Activated CD4-positive, alpha-beta memory T cell treated with anti-CD3 and anti-CD28 coated beads for 36 hours (primary cell): Measurements from ENCODE around the gene CNTROB. TPM values are rescaled to one million over a fixed set of nuclear protein-coding genes. Genes with fewer than 3 reads are reported as not detected.

ENCODE experiments used
- CTCF ChIA-PET: fragments of 350-600 bp; sonication (Branson Sonifier 250); formaldehyde crosslinking; loops from one replicate; lab custom pipeline; 2021; ENCODE audit warnings: antibody characterized with exemption, inconsistent platforms; lab: Charles Lee
- POLR2A ChIA-PET: fragments of 350-600 bp; sonication (Branson Sonifier 250); formaldehyde crosslinking; loops from one replicate; lab custom pipeline; 2021; ENCODE audit warnings: antibody characterized with exemption; lab: Charles Lee
- DNase-seq: peaks from one replicate; pipeline ENCODE4 v3.0.0-alpha.2; 2020
- H3K27ac Mint-ChIP-seq: one replicate; pipeline ENCODE4 v1.8.0; 2021; ENCODE audit warnings: mixed read lengths
- H3K27me3 Mint-ChIP-seq: one replicate; pipeline ENCODE4 v1.8.0; 2021; ENCODE audit warnings: mixed read lengths
- H3K36me3 Mint-ChIP-seq: one replicate; pipeline ENCODE4 v1.8.0; 2021; ENCODE audit warnings: mixed read lengths
- H3K4me1 Mint-ChIP-seq: one replicate; pipeline ENCODE4 v1.8.0; 2021; ENCODE audit warnings: low read depth, mixed read lengths
- H3K4me3 Mint-ChIP-seq: one replicate; pipeline ENCODE4 v1.8.0; 2021; ENCODE audit warnings: mild to moderate bottlenecking, mixed read lengths
- H3K9me3 Mint-ChIP-seq: one replicate; pipeline ENCODE4 v1.8.0; 2021; ENCODE audit warnings: mixed read lengths
- intact Hi-C: fragments of 100-400 bp; cut with micrococcal nuclease; formaldehyde crosslinking; loops from one replicate; pipeline ENCODE4 v1.15.1; 2023
- total RNA-seq, 2 experiments: library from RNA; stranded (reverse); gene quantifications; one replicate each; pipeline ENCODE4 v1.2.3, GENCODE V29; 2021

Gene CNTROB
- total RNA-seq, 2 experiments from 2014 or later = 45.9 to 50.1 TPM

- Mint-ChIP-seq H3K36me3 (peaks cover 43% of the 10 kb centered on the region), H3K27me3 (no peaks in the 10 kb centered on the region), H3K4me3 (no peak overlapping the region), H3K27ac (no peak overlapping the region), H3K9me3 (no peaks in the 10 kb centered on the region), H3K4me1 (peaks cover 19% of the 10 kb centered on the region)
- ChIA-PET CTCF (interaction anchor here (1.0 to 11.1 kb wide), 2 partner anchors 22 to 76 kb away, joined by 3 to 245 read pairs; no protein-coding TSS in a partner anchor), POLR2A (no interaction called here)
- intact Hi-C loops = no loop called here
- no peak for DNase-seq
Measured at GRCh38 chr17:7910711-7911110, 21.3 kb upstream of the CNTROB start.

DNA sequence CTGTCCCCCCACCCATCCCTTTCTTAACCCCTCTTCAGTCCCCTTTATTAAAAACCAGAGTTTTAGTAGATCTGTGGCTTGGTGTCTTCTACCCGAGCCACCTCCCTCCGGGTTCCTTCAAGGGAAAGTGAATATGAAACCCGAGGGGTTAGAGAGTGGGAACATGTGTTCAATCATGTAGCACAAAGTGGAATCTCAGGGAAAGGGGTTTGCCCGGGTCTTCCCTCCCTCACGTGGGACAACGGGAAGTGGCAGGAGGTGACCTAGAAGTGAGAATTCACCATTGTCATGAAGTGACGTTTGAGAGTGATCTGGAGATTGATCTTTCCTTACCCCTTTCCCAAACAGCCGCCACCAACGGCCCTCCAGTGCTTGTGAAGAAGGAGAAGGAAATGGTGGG is 20.9 kb upstream of the CNTROB start:
- peaks cover 39% of the 10 kb centered on the region for H3K36me3 Mint-ChIP-seq
- DNase-seq = no peak
- H3K27me3 Mint-ChIP-seq = no peaks in the 10 kb centered on the region
- H3K9me3 Mint-ChIP-seq = no peaks in the 10 kb centered on the region
- ChIA-PET CTCF (interaction anchor here (3.7 to 11.1 kb wide), 2 partner anchors 76 to 130 kb away, joined by 23 to 245 read pairs; no protein-coding TSS in a partner anchor), POLR2A (no interaction called here)
- intact Hi-C loops = no loop called here
- no peak overlapping the region for H3K4me3 Mint-ChIP-seq
- H3K4me1 Mint-ChIP-seq = peaks cover 19% of the 10 kb centered on the region
- H3K27ac Mint-ChIP-seq = no peak overlapping the region

DNA sequence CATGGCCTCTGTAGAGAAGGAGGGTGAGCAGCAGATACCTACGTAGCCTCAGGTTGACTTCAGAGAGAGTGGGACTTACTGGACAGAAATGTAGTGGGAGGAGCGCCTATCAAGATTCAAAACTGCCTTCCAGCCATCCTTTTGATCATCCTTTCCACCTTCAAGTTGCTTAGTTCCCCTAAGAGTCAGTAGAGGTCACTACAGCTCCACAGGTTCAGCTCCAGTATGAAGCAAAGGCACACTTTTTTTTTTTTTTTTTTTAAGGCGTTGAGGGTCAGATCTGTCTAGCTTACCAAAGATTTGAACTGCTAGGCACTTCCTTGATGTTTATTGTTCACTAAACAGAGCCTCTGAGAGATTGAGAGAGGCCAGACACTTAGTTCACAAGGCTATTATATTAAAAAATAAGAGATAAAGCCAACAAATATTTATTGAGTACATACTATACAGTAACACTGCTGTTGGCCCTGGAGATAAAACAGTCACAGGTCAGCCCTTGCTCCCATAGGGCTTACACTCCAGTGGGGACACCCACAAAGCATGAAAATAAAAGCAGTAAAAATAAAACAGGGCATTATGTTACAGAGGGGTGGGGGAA is 19.0 kb upstream of the CNTROB start:
- H3K4me3 Mint-ChIP-seq = no peak overlapping the region
- ChIA-PET POLR2A (interaction anchor here (0.6 to 1.8 kb wide), 6 partner anchors 9 to 242 kb away, joined by 3 to 5 read pairs (median 4); partner anchors contain the start of gene KCNAB3), CTCF (interaction anchor here (0.6 to 11.1 kb wide), 22 partner anchors 10 to 149 kb away, joined by 3 to 245 read pairs (median 4); partner anchors contain the start of genes CNTROB, CYB5D1, KCNAB3 and NAA38)
- peaks cover 26% of the 10 kb centered on the region for H3K36me3 Mint-ChIP-seq
- DNase-seq = peak; percentile 37
- no peaks in the 10 kb centered on the region for H3K27me3 Mint-ChIP-seq
- intact Hi-C loops = loop anchor here (1.0 to 2.0 kb wide), 4 partner anchors 38 to 144 kb away; partner anchors contain the start of gene NAA38
- peak overlapping the region; percentile 53 for H3K27ac Mint-ChIP-seq
- no peaks in the 10 kb centered on the region for H3K9me3 Mint-ChIP-seq
- peaks cover 29% of the 10 kb centered on the region for H3K4me1 Mint-ChIP-seq

- H3K4me3 Mint-ChIP-seq = peak overlapping the region; percentile 85
- H3K9me3 Mint-ChIP-seq = no peaks in the 10 kb centered on the region
- H3K4me1 Mint-ChIP-seq = peaks cover 29% of the 10 kb centered on the region
- POLR2A ChIA-PET = interaction anchor here (1.0 to 4.3 kb wide), 7 partner anchors 9 to 75 kb away, joined by 3 to 42 read pairs (median 4); partner anchors contain the start of genes CNTROB, CYB5D1, KCNAB3 and NAA38
- intact Hi-C loops = loop anchor here (1.0 kb wide), 2 partner anchors 17 to 28 kb away; partner anchors contain the start of gene CNTROB
- H3K27me3 Mint-ChIP-seq = no peaks in the 10 kb centered on the region
- H3K36me3 Mint-ChIP-seq = peaks cover 12% of the 10 kb centered on the region
- H3K27ac Mint-ChIP-seq = peak overlapping the region; percentile 86
- CTCF ChIA-PET = interaction anchor here (0.7 to 11.1 kb wide), 11 partner anchors 9 to 226 kb away, joined by 3 to 245 read pairs (median 5); partner anchors contain the start of genes CNTROB, NAA38, TRAPPC1 and WRAP53
- no peak for DNase-seq
Measured at GRCh38 chr17:7915179-7915610, 16.8 kb upstream of the CNTROB start.

GRCh38 chr17:7915611-7916384 is 16.2 kb upstream of the CNTROB start, which contains the start of gene RNF227:
Gene RNF227 (minus strand): TSS chr17:7916289. CDS start chr17:7916195, 94 bp downstream.
- Mint-ChIP-seq H3K36me3 (peaks cover 6% of the 10 kb centered on the region), H3K27me3 (no peaks in the 10 kb centered on the region), H3K9me3 (no peaks in the 10 kb centered on the region), H3K4me1 (peaks cover 29% of the 10 kb centered on the region), H3K4me3 (peak within 1 kb of the TSS; percentile 85), H3K27ac (peak within 1 kb of the TSS; percentile 86)
- POLR2A ChIA-PET = interaction anchor here (1.0 to 4.3 kb wide), 8 partner anchors 9 to 74 kb away, joined by 3 to 42 read pairs (median 4); partner anchors contain the start of genes CNTROB, CYB5D1, KCNAB3 and NAA38
- CTCF ChIA-PET = interaction anchor here (0.7 to 11.1 kb wide), 11 partner anchors 9 to 227 kb away, joined by 3 to 245 read pairs (median 5); partner anchors contain the start of genes CNTROB, NAA38, TRAPPC1 and WRAP53
- DNase-seq = peak; percentile 92
- intact Hi-C loops = loop anchor here (1.0 kb wide), 2 partner anchors 17 to 28 kb away; partner anchors contain the start of gene CNTROB

DNA sequence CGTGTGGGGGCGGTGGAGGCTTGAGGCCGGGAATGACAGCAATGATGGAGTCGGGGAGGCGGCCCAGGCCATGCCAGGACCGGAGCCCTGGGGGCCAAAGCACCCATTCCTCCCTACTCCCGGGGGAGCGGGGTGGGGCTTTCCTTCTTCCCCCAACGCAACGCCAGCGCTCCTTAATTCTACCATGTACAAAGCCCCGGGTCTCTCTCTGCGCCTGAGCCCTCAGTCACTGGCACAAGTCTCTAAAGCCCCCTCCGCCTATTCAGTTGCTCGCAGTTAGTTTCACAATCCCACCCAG is 15.7 kb upstream of the CNTROB start:
- DNase-seq = no peak
- POLR2A ChIA-PET = interaction anchor here (1.0 to 4.3 kb wide), 6 partner anchors 15 to 73 kb away, joined by 3 to 42 read pairs (median 4); partner anchors contain the start of genes CNTROB, CYB5D1, KCNAB3 and NAA38
- peaks cover 29% of the 10 kb centered on the region for H3K4me1 Mint-ChIP-seq
- intact Hi-C loops = no loop called here
- H3K4me3 Mint-ChIP-seq = peak overlapping the region; percentile 57
- H3K27ac Mint-ChIP-seq = peak overlapping the region; percentile 50
- peaks cover 6% of the 10 kb centered on the region for H3K36me3 Mint-ChIP-seq
- H3K27me3 Mint-ChIP-seq = no peaks in the 10 kb centered on the region
- CTCF ChIA-PET = interaction anchor here (0.8 to 11.1 kb wide), 10 partner anchors 10 to 227 kb away, joined by 3 to 245 read pairs (median 5); partner anchors contain the start of genes CNTROB, NAA38, TRAPPC1 and WRAP53
- H3K9me3 Mint-ChIP-seq = no peaks in the 10 kb centered on the region

- Mint-ChIP-seq H3K9me3 (no peaks in the 10 kb centered on the region), H3K4me1 (peaks cover 32% of the 10 kb centered on the region), H3K4me3 (peak overlapping the region; percentile 57), H3K36me3 (peaks cover 6% of the 10 kb centered on the region), H3K27ac (peak overlapping the region; percentile 50), H3K27me3 (no peaks in the 10 kb centered on the region)
- ChIA-PET CTCF (interaction anchor here (1.0 to 11.1 kb wide), 7 partner anchors 16 to 141 kb away, joined by 3 to 245 read pairs (median 6); partner anchors contain the start of genes CNTROB, NAA38 and TRAPPC1), POLR2A (interaction anchor here (0.8 to 4.3 kb wide), 2 partner anchors 11 to 15 kb away, joined by 3 to 42 read pairs; partner anchors contain the start of genes CNTROB, KCNAB3 and TRAPPC1)
- no peak for DNase-seq
- intact Hi-C loops = no loop called here
Measured at GRCh38 chr17:7916808-7917207, 15.2 kb upstream of the CNTROB start.

GRCh38 chr17:7922269-7922844 is 9.6 kb upstream of the CNTROB start:
- ChIA-PET CTCF (interaction anchor here (1.0 to 1.7 kb wide), 5 partner anchors 9 to 135 kb away, joined by 4 to 6 read pairs (median 4); partner anchors contain the start of gene TRAPPC1), POLR2A (interaction anchor here (1.2 kb wide), 1 partner anchor 10 kb away, joined by 3 read pairs; no protein-coding TSS in a partner anchor)
- Mint-ChIP-seq H3K4me3 (peak overlapping the region; percentile 63), H3K27me3 (no peaks in the 10 kb centered on the region), H3K4me1 (peaks cover 19% of the 10 kb centered on the region), H3K36me3 (no peaks in the 10 kb centered on the region), H3K9me3 (no peaks in the 10 kb centered on the region), H3K27ac (peak overlapping the region; percentile 77)
- intact Hi-C loops = no loop called here
- DNase-seq = no peak

GRCh38 chr17:7922845-7923628 is 9.0 kb upstream of the CNTROB start:
- ChIA-PET CTCF (interaction anchor here (0.8 to 1.7 kb wide), 6 partner anchors 8 to 134 kb away, joined by 3 to 6 read pairs (median 4); partner anchors contain the start of gene TRAPPC1), POLR2A (interaction anchor here (1.0 kb wide), 1 partner anchor 9 kb away, joined by 4 read pairs; the partner anchor contains the start of genes CNTROB and TRAPPC1)
- no peaks in the 10 kb centered on the region for H3K9me3 Mint-ChIP-seq
- intact Hi-C loops = no loop called here
- peak; percentile 88 for DNase-seq
- no peaks in the 10 kb centered on the region for H3K27me3 Mint-ChIP-seq
- peak overlapping the region; percentile 77 for H3K27ac Mint-ChIP-seq
- peaks cover 19% of the 10 kb centered on the region for H3K4me1 Mint-ChIP-seq
- H3K36me3 Mint-ChIP-seq = peaks cover 2% of the 10 kb centered on the region
- peak overlapping the region; percentile 63 for H3K4me3 Mint-ChIP-seq

- H3K27me3 Mint-ChIP-seq = no peaks in the 10 kb centered on the region
- no peak overlapping the region for H3K27ac Mint-ChIP-seq
- POLR2A ChIA-PET = interaction anchor here (0.9 kb wide), 1 partner anchor 11 kb away, joined by 3 read pairs; no protein-coding TSS in a partner anchor
- peaks cover 7% of the 10 kb centered on the region for H3K36me3 Mint-ChIP-seq
- H3K4me1 Mint-ChIP-seq = peaks cover 33% of the 10 kb centered on the region
- intact Hi-C loops = no loop called here
- DNase-seq = no peak
- no peaks in the 10 kb centered on the region for H3K9me3 Mint-ChIP-seq
- H3K4me3 Mint-ChIP-seq = no peak overlapping the region
- CTCF ChIA-PET = interaction anchor here (1.0 kb wide), 1 partner anchor 12 kb away, joined by 3 read pairs; the partner anchor contains the start of gene RNF227
Measured at GRCh38 chr17:7927596-7927995, 4.4 kb upstream of the CNTROB start.
